Activated CD4-positive, alpha-beta T cell treated with anti-CD3 and anti-CD28 coated beads for 1 hour (primary cell): Measurements from ENCODE around the gene NSMF.
"Not testable (repeated sequence)": the region's sequence is repeated elsewhere in the genome, so short reads cannot be mapped to it uniquely, and the experiment has no call there.

Experiments used
- DNase-seq: peaks from one replicate; pipeline ENCODE4 v3.0.0-alpha.2; 2020

NSMF gene

GRCh38 chr9:137428841-137429545, 30.1 kb downstream of the NSMF start:
- no peak for DNase-seq

- no peak for DNase-seq
Observed at GRCh38 chr9:137428311-137428630, 30.9 kb downstream of the NSMF start.

- no peak for DNase-seq
Observed at GRCh38 chr9:137427454-137428310, 31.5 kb downstream of the NSMF start.

- no peak for DNase-seq
Observed at GRCh38 chr9:137426018-137426681, 33.0 kb downstream of the NSMF start.

GRCh38 chr9:137423514-137424291, 35.4 kb downstream of the NSMF start:
- DNase-seq = no peak

GRCh38 chr9:137422604-137423513, 36.3 kb downstream of the NSMF start, which contains the start of the genes EXD3 and NOXA1:
Gene EXD3, minus strand, starts transcription at chr9:137423162. Its CDS starts 27,805 bp downstream, at chr9:137395357.
Gene NOXA1, plus strand, starts transcription at chr9:137423393. Its CDS starts 137 bp downstream, at chr9:137423530.
- peak; percentile 91 for DNase-seq

- DNase-seq = no peak
Observed at GRCh38 chr9:137421838-137422603, 37.1 kb downstream of the NSMF start.

GRCh38 chr9:137417161-137418021, 41.7 kb downstream of the NSMF start:
- no peak for DNase-seq

GRCh38 chr9:137416563-137417151, 42.5 kb downstream of the NSMF start:
- DNase-seq = no peak

GRCh38 chr9:137416006-137416562, 43.0 kb downstream of the NSMF start:
- no peak for DNase-seq

GRCh38 chr9:137415451-137415850, 43.7 kb downstream of the NSMF start:
- DNase-seq = no peak

GRCh38 chr9:137412431-137412830, 46.7 kb downstream of the NSMF start:
- no peak for DNase-seq

GRCh38 chr9:137411645-137412380, 47.3 kb downstream of the NSMF start:
- DNase-seq = no peak

GRCh38 chr9:137411260-137411644, 47.9 kb downstream of the NSMF start:
- DNase-seq = no peak

GRCh38 chr9:137410891-137411249, 48.3 kb downstream of the NSMF start:
- no peak for DNase-seq

GRCh38 chr9:137410236-137410890, 48.8 kb downstream of the NSMF start:
- DNase-seq = not testable (repeated sequence)

- no peak for DNase-seq
Observed at GRCh38 chr9:137409515-137409914, 49.6 kb downstream of the NSMF start.
